Activated CD8-positive, alpha-beta T cell treated with anti-CD3 and anti-CD28 coated beads for 36 hours (primary cell): ENCODE measurements around the gene UGP2. TPM values are rescaled to one million over a fixed set of nuclear protein-coding genes. Genes with fewer than 3 reads are reported as not detected.

Source experiments
- ATAC-seq: fragments of 200-7000 bp; cut with Tn5 transposase; one replicate; pipeline ENCODE4 v1.10.0; 2021; ENCODE audit warnings: mild to moderate bottlenecking, moderate library complexity
- CTCF ChIA-PET: fragments of 350-600 bp; sonication (Branson Sonifier 250); formaldehyde crosslinking; loops from one replicate; lab custom pipeline; 2021; ENCODE audit warnings: antibody characterized with exemption; lab: Charles Lee
- POLR2A ChIA-PET: fragments of 350-600 bp; sonication (Branson Sonifier 250); formaldehyde crosslinking; loops from one replicate; lab custom pipeline; 2021; ENCODE audit warnings: antibody characterized with exemption; lab: Charles Lee
- DNase-seq: peaks from one replicate; pipeline ENCODE4 v3.0.0-alpha.2; 2020
- H3K27ac Mint-ChIP-seq: one replicate; pipeline ENCODE4 v1.8.0; 2021; ENCODE audit warnings: mild to moderate bottlenecking, mixed read lengths
- H3K27me3 Mint-ChIP-seq: one replicate; pipeline ENCODE4 v1.8.0; 2021; ENCODE audit warnings: mixed read lengths
- H3K36me3 Mint-ChIP-seq: one replicate; pipeline ENCODE4 v1.8.0; 2021; ENCODE audit warnings: low read depth, mixed read lengths
- H3K4me1 Mint-ChIP-seq: one replicate; pipeline ENCODE4 v1.8.0; 2021; ENCODE audit warnings: low read depth, mixed read lengths
- H3K4me3 Mint-ChIP-seq: one replicate; pipeline ENCODE4 v1.8.0; 2021; ENCODE audit warnings: mild to moderate bottlenecking, moderate library complexity, mixed read lengths
- H3K9me3 Mint-ChIP-seq: one replicate; pipeline ENCODE4 v1.8.0; 2021; ENCODE audit warnings: mixed read lengths
- intact Hi-C: fragments of 100-400 bp; cut with micrococcal nuclease; formaldehyde crosslinking; loops from one replicate; pipeline ENCODE4 v1.10.0; 2022
- total RNA-seq, 2 experiments: library from RNA; stranded (reverse); gene quantifications; one replicate each; pipeline ENCODE4 v1.2.3, GENCODE V29; 2021
- TF ChIP-seq, protein P1 (sequence below): fragments of 200-600 bp; IDR thresholded peaks from one replicate; pipeline ENCODE4 v1.8.0; 2022; ENCODE audit warnings: antibody characterized with exemption, mild to moderate bottlenecking

Gene UGP2
- total RNA-seq, 2 experiments from 2014 or later: 81.4 to 83.7 TPM

DNA sequence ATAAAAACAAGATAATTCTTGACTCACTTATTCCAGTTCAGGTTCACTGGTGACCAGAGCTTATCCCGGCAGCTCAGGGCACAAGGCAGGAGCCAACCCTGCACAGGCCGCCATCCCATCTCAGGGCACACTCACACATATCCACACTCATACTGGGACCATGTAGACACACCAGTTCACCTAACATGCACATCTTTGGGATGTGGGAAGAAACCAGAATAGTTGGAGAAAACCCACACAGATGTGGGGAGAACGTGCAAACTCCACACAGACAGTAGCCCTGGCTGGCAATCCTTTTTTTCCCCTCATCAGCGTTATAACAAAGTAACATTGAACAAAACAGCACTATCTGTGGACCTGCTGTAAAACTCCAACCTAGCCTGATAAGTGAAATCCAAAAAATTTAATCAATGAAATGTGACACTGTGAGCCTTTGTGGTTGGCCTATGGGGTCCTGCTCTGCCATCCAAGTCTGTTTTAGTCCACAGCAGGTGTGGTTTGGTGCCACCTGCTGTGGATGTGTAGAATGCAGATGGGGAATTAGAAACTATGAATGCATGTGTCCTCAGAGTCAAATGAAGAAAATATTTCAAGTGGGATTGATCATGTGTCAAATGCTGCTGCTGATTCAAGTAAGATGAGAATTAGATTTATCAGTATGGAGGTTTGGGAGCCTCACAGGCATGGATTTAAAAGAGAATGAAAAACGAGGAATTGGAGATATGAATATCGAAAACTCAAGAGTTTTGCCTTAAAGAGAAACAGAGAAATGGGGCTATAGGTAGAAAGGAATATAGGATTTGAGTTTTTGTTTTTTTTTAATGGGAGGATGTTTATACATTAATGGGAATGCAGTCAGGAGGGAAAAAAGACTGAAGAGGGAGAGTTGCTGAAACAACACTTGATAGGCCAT, 47.0 kb downstream of the UGP2 start:
- Mint-ChIP-seq H3K36me3 (peaks cover 36% of the 10 kb centered on the region), H3K4me3 (no peak overlapping the region), H3K9me3 (no peaks in the 10 kb centered on the region), H3K27ac (peak overlapping the region; percentile 65), H3K27me3 (no peaks in the 10 kb centered on the region), H3K4me1 (peaks cover 13% of the 10 kb centered on the region)
- peak; percentile 72 for DNase-seq
- ChIA-PET CTCF (interaction anchor here (0.7 to 1.5 kb wide), 4 partner anchors 8 to 25 kb away, joined by 3 to 4 read pairs (median 3); no protein-coding TSS in a partner anchor), POLR2A (no interaction called here)
- intact Hi-C loops: loop anchor here (5.0 kb wide), 1 partner anchor 191 kb away; no protein-coding TSS in a partner anchor
- TF ChIP-seq, protein P1, sequence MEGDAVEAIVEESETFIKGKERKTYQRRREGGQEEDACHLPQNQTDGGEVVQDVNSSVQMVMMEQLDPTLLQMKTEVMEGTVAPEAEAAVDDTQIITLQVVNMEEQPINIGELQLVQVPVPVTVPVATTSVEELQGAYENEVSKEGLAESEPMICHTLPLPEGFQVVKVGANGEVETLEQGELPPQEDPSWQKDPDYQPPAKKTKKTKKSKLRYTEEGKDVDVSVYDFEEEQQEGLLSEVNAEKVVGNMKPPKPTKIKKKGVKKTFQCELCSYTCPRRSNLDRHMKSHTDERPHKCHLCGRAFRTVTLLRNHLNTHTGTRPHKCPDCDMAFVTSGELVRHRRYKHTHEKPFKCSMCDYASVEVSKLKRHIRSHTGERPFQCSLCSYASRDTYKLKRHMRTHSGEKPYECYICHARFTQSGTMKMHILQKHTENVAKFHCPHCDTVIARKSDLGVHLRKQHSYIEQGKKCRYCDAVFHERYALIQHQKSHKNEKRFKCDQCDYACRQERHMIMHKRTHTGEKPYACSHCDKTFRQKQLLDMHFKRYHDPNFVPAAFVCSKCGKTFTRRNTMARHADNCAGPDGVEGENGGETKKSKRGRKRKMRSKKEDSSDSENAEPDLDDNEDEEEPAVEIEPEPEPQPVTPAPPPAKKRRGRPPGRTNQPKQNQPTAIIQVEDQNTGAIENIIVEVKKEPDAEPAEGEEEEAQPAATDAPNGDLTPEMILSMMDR: peak; percentile 80
- ATAC-seq: peak; percentile 95

DNA sequence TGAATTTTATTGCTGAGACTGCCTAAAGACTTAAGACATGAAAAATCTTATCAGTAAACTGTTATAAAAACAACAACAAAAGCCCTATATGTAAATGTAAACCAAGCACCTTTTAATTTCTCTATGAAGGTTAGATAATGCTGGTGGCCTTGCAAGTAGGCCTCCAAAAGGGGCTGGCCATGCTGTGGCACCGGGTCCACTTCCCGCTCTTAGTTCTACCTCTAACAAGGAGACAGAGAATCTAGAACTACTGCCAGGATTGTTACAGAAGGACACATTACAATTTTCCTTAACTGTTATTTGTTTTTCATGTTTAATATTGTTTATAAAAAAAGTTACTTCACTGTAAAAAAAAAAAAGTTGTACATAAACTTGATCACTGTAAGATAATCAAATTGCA, 49.0 kb downstream of the UGP2 start:
- H3K36me3 Mint-ChIP-seq: peaks cover 32% of the 10 kb centered on the region
- POLR2A ChIA-PET: no interaction called here

DNA sequence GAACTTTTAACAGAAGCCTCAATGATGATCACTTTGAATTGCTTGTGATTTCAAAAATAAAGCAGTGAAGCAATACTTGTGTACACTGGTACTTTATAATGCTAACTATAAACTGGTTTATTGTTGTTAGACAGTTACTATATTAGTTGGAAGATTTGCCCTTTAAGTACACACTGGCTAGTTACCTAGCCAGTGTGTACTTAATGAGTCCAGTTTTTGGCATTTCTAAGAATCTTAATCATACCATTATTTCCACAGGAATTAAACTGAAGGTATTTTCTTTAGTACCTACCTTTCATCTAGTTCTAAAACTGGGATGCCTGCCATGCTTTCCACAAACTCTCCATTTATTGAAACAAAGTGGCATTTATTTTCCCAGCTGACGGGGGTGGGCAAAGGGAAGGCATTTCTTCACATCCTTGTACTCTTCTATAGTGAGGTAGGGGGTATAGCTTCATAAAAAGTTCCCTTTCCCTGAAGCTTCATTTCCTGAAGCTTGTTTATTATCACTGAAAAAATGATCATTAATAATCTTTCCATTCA, 49.9 kb downstream of the UGP2 start:
- H3K27me3 Mint-ChIP-seq: no peaks in the 10 kb centered on the region

More for the DNA sequence above, 49.0 kb downstream of the UGP2 start:
- H3K27ac Mint-ChIP-seq: peak overlapping the region; percentile 52
- H3K27me3 Mint-ChIP-seq: no peaks in the 10 kb centered on the region
- ATAC-seq (no peak), DNase-seq (no peak)
- H3K4me1 Mint-ChIP-seq: peaks cover 13% of the 10 kb centered on the region
- CTCF ChIA-PET: interaction anchor here (0.7 to 1.6 kb wide), 5 partner anchors 9 to 438 kb away, joined by 3 to 7 read pairs (median 3); no protein-coding TSS in a partner anchor
- TF ChIP-seq, protein P1: no peak
- no peak overlapping the region for H3K4me3 Mint-ChIP-seq
- no peaks in the 10 kb centered on the region for H3K9me3 Mint-ChIP-seq
- intact Hi-C loops: no loop called here

DNA sequence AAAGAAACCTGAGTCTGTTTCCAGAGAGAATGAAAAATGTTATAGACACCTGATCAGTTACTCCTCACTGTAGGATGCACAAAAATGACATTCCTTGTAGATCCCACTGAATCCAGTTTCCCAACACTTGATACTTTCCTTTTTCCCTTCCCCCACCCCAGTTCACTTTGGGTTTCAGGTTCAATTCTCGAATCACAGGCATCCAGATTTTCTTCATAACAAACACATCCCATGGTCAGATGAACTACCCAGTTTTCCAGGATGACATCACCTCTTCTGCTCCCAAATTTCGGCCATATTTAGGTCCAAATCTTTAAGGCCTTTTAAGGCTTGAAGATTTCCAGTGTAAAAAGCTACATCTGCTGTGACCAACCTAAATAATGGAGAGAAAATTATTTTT, 51.5 kb downstream of the UGP2 start:
- Mint-ChIP-seq H3K4me1 (peaks cover 13% of the 10 kb centered on the region), H3K36me3 (peaks cover 30% of the 10 kb centered on the region), H3K27me3 (no peaks in the 10 kb centered on the region), H3K9me3 (no peaks in the 10 kb centered on the region), H3K27ac (no peak overlapping the region), H3K4me3 (no peak overlapping the region)
- no peak for ATAC-seq
- TF ChIP-seq, protein P1: no peak
- DNase-seq: no peak
- CTCF ChIA-PET: interaction anchor here (1.3 to 2.1 kb wide), 2 partner anchors 14 to 195 kb away, joined by 3 to 8 read pairs; no protein-coding TSS in a partner anchor
- intact Hi-C loops: no loop called here
- POLR2A ChIA-PET: no interaction called here

More for the DNA sequence above, 49.9 kb downstream of the UGP2 start:
- Mint-ChIP-seq H3K36me3 (peaks cover 32% of the 10 kb centered on the region), H3K27ac (no peak overlapping the region), H3K4me3 (no peak overlapping the region), H3K9me3 (no peaks in the 10 kb centered on the region), H3K4me1 (peaks cover 13% of the 10 kb centered on the region)
- intact Hi-C loops: no loop called here
- CTCF ChIA-PET: interaction anchor here (1.0 to 2.1 kb wide), 4 partner anchors 9 to 199 kb away, joined by 3 to 8 read pairs (median 4); no protein-coding TSS in a partner anchor
- DNase-seq (no peak), ATAC-seq (no peak)
- POLR2A ChIA-PET: no interaction called here
- TF ChIP-seq, protein P1: no peak
